A673 (cell line): Measurements from ENCODE around the gene ARFRP1. TPM values are rescaled to one million over a fixed set of nuclear protein-coding genes. Genes with fewer than 3 reads are reported as not detected.

Experiments used
- BruUV-seq: library from RNA; stranded (reverse); fragments of 400-500 nt; replicated peaks from 2 replicates; lab custom pipeline; 2021; lab: Mats Ljungman, UMichigan
- CTCF ChIA-PET: fragments of 300-600 bp; sonication (Branson Sonifier 250); formaldehyde crosslinking; loops from one replicate; lab custom pipeline; 2022; ENCODE audit warnings: antibody characterized with exemption; lab: Charles Lee
- POLR2A ChIA-PET: fragments of 300-600 bp; sonication (Branson Sonifier 250); formaldehyde crosslinking; loops from one replicate; lab custom pipeline; 2022; ENCODE audit warnings: antibody characterized with exemption; ENCODE audit not compliant: low non-redundant PET; lab: Charles Lee
- DNase-seq: peaks from one replicate; pipeline ENCODE4 v3.0.0-alpha.2; 2015; ENCODE audit warnings: low spot score
- H3K27ac ChIP-seq: fragments of 200-600 bp; sonication (generic); 2 replicates; pipeline ENCODE4 v1.5.1; 2016; ENCODE audit warnings: mixed run types, low read depth, mild to moderate bottlenecking, mixed read lengths, antibody characterized with exemption, low read length; ENCODE audit not compliant: poor library complexity, severe bottlenecking
- H3K27me3 ChIP-seq: fragments of 200-600 bp; sonication (generic); replicated peaks from 2 replicates; pipeline ENCODE4 v1.6.1; 2017; ENCODE audit warnings: mixed run types, low read depth, mild to moderate bottlenecking, mixed read lengths, antibody characterized with exemption, low read length; ENCODE audit not compliant: insufficient read depth, poor library complexity
- H3K36me3 ChIP-seq: fragments of 200-600 bp; sonication (generic); 2 replicates; pipeline ENCODE4 v1.6.1; 2016; ENCODE audit warnings: mixed run types, mild to moderate bottlenecking, mixed read lengths, antibody characterized with exemption, low read length; ENCODE audit not compliant: insufficient read depth, poor library complexity, severe bottlenecking
- H3K4me1 ChIP-seq: fragments of 200-600 bp; sonication (generic); 2 replicates; pipeline ENCODE4 v1.6.1; 2017; ENCODE audit warnings: mixed run types, mild to moderate bottlenecking, mixed read lengths, antibody characterized with exemption, low read length; ENCODE audit not compliant: insufficient read depth, poor library complexity, severe bottlenecking
- H3K4me3 ChIP-seq: fragments of 200-600 bp; sonication (generic); 2 replicates; pipeline ENCODE4 v1.5.1; 2016; ENCODE audit warnings: low read depth, mixed run types, mild to moderate bottlenecking, mixed read lengths, low read length; ENCODE audit not compliant: poor library complexity, severe bottlenecking
- H3K9me3 ChIP-seq: fragments of 200-600 bp; sonication (generic); 2 replicates; pipeline ENCODE4 v1.6.1; 2016; ENCODE audit warnings: mixed run types, low read depth, mild to moderate bottlenecking, mixed read lengths, antibody characterized with exemption, low read length; ENCODE audit not compliant: poor library complexity, severe bottlenecking
- CTCF ChIP-seq: fragments of 300-800, 200-600 bp; sonication (generic); conservative IDR thresholded peaks from 2 replicates; pipeline ENCODE4 v1.5.1; 2017; ENCODE audit warnings: low read depth, mild to moderate bottlenecking, antibody characterized with exemption, low read length, moderate library complexity, mixed read lengths
- EZH2 ChIP-seq: fragments of 200-600 bp; sonication (generic); IDR thresholded peaks from 2 replicates; pipeline ENCODE4 v1.6.1; 2017; ENCODE audit warnings: borderline replicate concordance, low read depth, mild to moderate bottlenecking, mixed read lengths, antibody characterized with exemption, low read length; ENCODE audit not compliant: poor library complexity, severe bottlenecking
- intact Hi-C: fragments of 100-400 bp; cut with micrococcal nuclease; formaldehyde crosslinking; loops from one replicate; pipeline ENCODE4 v1.10.0; 2022; ENCODE audit not compliant: unreplicated experiment
- total RNA-seq: library from RNA; stranded (reverse); gene quantifications from 2 replicates; pipeline ENCODE4 v1.2.3, GENCODE V29; 2021

ARFRP1 gene
- total RNA-seq, 1 experiment from 2014 or later = 41.1 TPM

DNA sequence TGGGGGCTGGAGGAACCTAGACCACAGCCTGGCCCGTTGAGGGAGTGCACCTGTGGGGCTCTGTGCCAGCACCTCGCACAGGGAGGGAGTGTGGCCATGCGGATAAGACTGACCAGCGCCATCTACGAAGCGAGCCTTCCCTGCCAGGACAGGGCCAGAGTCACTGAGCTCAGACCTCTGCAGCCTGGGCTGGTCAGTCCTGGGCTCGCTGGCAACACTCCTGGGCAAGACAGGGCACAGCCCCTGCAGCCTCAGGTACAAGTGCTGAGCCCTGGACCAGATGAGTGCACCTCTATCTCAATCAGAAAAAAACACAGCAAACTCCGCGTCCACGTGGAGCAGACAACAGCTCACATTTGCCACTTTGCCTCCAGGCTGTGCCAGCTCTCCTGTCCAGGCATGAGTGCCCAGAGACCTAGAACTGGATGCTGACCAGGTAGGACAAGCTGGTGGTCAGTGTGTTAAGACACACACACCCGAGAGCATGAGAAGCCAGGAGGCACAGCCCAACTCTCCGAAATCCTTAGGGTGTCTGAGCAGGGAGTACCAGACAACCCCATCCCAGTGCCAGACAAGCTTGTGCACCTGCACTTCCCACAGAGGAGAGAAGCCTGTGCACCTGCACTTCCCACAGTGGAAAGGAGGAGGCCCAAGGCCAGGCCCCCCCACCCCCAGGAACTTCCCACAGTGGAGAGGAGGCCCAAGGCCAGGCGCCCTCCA, 4.9 kb downstream of the ARFRP1 start:
- H3K36me3 ChIP-seq = peaks cover 21% of the 10 kb centered on the region
- H3K9me3 ChIP-seq = no peaks in the 10 kb centered on the region
- ChIA-PET POLR2A (no interaction called here), CTCF (no interaction called here)
- DNase-seq = no peak
- H3K4me1 ChIP-seq = peaks cover 16% of the 10 kb centered on the region
- intact Hi-C loops = no loop called here
- H3K27ac ChIP-seq = no peak overlapping the region
- H3K27me3 ChIP-seq = no peaks in the 10 kb centered on the region
- H3K4me3 ChIP-seq = no peak overlapping the region
- BruUV-seq = no TSS peak
- no peak for TF ChIP-seq CTCF
- TF ChIP-seq EZH2 = no peak

DNA sequence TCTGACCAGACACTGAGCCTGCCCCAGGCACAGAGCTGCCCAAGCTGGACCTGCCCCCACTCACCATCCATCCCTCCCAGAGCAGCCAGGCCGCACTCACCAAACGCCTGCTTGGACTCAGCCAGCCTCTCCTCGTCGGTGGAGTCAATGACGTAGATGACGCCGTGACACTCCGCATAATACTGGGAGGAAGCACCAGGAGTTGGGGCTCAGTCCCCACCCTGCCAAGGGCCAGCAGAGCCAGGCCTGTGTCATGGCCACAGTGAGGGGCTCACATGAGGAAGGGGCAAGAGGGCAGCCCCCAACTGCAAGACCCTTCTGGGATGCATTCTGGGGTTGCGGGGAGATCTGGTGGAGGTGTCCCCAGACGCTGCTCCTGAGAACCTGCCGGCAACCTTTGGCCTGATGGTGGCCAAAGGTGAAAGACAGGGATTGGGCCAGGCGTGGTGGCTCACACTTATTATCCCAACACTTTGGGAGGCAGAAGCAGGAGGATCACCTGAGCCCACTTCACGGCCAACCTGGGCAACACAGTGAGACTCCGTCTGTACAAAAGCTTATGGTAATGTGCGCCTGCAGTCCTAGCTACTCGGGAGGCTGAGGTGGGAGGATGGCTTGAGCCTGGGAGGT, 5.6 kb downstream of the ARFRP1 start:
- CTCF ChIA-PET = no interaction called here
- H3K9me3 ChIP-seq = no peaks in the 10 kb centered on the region
- H3K4me1 ChIP-seq = peaks cover 16% of the 10 kb centered on the region
- BruUV-seq = no TSS peak
- no peaks in the 10 kb centered on the region for H3K27me3 ChIP-seq
- peaks cover 21% of the 10 kb centered on the region for H3K36me3 ChIP-seq
- no peak for DNase-seq
- POLR2A ChIA-PET = interaction anchor here (0.8 kb wide), 1 partner anchor 12 kb away, joined by 28 read pairs; no protein-coding TSS in a partner anchor
- no peak overlapping the region for H3K4me3 ChIP-seq
- intact Hi-C loops = no loop called here
- no peak for TF ChIP-seq EZH2
- TF ChIP-seq CTCF = no peak
- no peak overlapping the region for H3K27ac ChIP-seq

- Histone ChIP-seq H3K27me3 (no peaks in the 10 kb centered on the region), H3K9me3 (no peaks in the 10 kb centered on the region), H3K4me3 (no peak overlapping the region), H3K4me1 (peaks cover 16% of the 10 kb centered on the region), H3K36me3 (peaks cover 19% of the 10 kb centered on the region), H3K27ac (no peak overlapping the region)
- CTCF ChIA-PET = no interaction called here
- no TSS peak for BruUV-seq
- DNase-seq = no peak
- intact Hi-C loops = no loop called here
- POLR2A ChIA-PET = interaction anchor here (0.8 kb wide), 1 partner anchor 13 kb away, joined by 28 read pairs; no protein-coding TSS in a partner anchor
- TF ChIP-seq EZH2 (no peak), CTCF (no peak)
Observed at GRCh38 chr20:63701329-63702035, 6.3 kb downstream of the ARFRP1 start.
